Thoracic aorta (tissue), 2 donors: ENCODE data around the gene RAD23A. TPM values are rescaled to one million over a fixed set of nuclear protein-coding genes. Genes with fewer than 3 reads are reported as not detected.
"Not testable (repeated sequence)": the region's sequence is repeated elsewhere in the genome, so short reads cannot be mapped to it uniquely, and the experiment has no call there.

Source experiments
- ATAC-seq: fragments of 150-250 bp; one replicate; pipeline ENCODE4 v1.8.0; 2017; ENCODE audit warnings: low read depth; ENCODE audit not compliant: insufficient number of reproducible peaks, low FRiP score
- DNase-seq: peaks from one replicate; pipeline ENCODE4 v3.0.0-alpha.2; 2020; ENCODE audit warnings: low spot score
- H3K27ac ChIP-seq, 2 donors: fragments of 200-600 bp; sonication (generic); 1 replicate in 1 of 2; 2 replicates in 1 of 2; pipeline ENCODE4 v1.5.1; 2016; ENCODE audit warnings: mild to moderate bottlenecking in 2 of 2, moderate library complexity in 2 of 2
- H3K27me3 ChIP-seq: fragments of 200-600 bp; sonication (generic); replicated peaks from 2 replicates; pipeline ENCODE4 v1.6.0; 2016; ENCODE audit warnings: mild to moderate bottlenecking; ENCODE audit not compliant: insufficient read depth
- H3K36me3 ChIP-seq: fragments of 200-600 bp; sonication (generic); one replicate; pipeline ENCODE4 v1.5.1; 2016
- H3K4me1 ChIP-seq, 2 donors: fragments of 200-600 bp; sonication (generic); 1 replicate in 1 of 2; 2 replicates in 1 of 2; pipeline versions ENCODE4 v1.5.1 to v1.6.0; 2016; ENCODE audit warnings: low read depth in 2 of 2, mild to moderate bottlenecking in 1 of 2; ENCODE audit not compliant: control insufficient read depth in 1 of 2
- H3K4me3 ChIP-seq: fragments of 200-600 bp; sonication (generic); 2 replicates; pipeline ENCODE4 v1.5.1; 2016; ENCODE audit warnings: mild to moderate bottlenecking
- H3K9me3 ChIP-seq: fragments of 200-600 bp; sonication (generic); 2 replicates; pipeline ENCODE4 v1.5.1; 2016
- total RNA-seq, 2 donors: library from RNA; depleted of rRNA; stranded (reverse); fragments of >200 nt; gene quantifications; one replicate each; pipeline versions ENCODE4 v1.1.0 to v1.2.3, GENCODE V29; 2016
- TF ChIP-seq, protein P1 (sequence below): fragments of 200-600 bp; sonication (generic); IDR thresholded peaks from one replicate; pipeline ENCODE4 v1.5.1; 2019; ENCODE audit warnings: antibody characterized with exemption

RAD23A gene
- total RNA-seq, 2 donors from 2014 or later = 116 to 130 TPM

DNA sequence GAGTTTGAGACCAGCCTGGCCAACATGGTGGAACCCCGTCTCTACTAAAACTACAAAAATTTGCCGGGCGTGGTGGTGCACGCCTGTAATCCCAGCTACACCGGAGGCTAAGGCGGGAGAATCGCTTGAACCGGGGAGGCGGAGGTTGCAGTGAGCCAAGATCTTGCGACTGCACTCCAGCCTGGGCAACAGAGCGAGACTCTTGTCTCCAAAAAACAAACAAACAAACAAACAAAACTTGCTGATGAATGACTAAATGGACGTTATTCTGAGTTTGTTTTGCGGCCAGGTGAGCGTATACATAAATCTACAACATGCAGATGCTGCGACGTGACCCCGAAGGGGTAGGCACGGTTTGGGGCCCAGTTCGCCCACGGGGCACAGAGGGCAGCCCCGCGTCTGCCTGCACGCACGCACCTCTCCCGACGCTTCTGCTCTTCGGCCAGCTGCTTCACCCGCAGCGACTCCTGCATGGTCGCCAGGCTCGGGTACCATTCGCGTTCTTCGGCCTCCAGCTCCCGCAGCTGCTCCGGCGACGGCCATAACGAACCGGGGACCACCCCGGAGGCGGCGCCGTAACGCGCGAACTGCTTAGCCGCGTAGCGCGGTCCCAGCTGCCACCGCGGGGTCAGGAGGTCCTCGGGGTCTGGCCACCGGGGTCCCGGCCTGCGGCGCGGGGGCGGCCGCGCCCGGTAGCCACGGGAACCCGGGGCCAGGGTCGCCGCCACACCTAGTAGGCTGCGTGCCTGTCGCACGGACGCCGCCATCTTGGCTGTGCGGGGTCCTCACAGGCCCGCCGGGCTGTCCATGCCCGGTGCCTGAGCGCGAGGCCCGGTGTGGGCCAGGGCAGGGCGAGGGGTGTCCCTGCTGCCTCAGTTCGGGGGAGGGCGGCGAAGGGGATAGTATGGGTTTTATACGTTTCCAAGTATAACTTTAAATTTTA lies 11.1 kb downstream of the RAD23A start, which contains the start of gene GADD45GIP1:
Gene GADD45GIP1, minus strand, starts transcription at position 778 of the 943 bp plus-strand sequence. Its CDS starts 11 bp downstream, at position 767.
- DNase-seq = no peak
- Histone ChIP-seq H3K27me3 (no peaks in the 10 kb centered on the region), H3K27ac (peak within 1 kb of the TSS; percentile 92 to 95), H3K4me1 (peaks cover 19 to 46% of the 10 kb centered on the region in 2 donors), H3K9me3 (no peaks in the 10 kb centered on the region), H3K36me3 (peaks cover 9% of the 10 kb centered on the region), H3K4me3 (peak within 1 kb of the TSS; percentile 96)
- TF ChIP-seq, protein P1, sequence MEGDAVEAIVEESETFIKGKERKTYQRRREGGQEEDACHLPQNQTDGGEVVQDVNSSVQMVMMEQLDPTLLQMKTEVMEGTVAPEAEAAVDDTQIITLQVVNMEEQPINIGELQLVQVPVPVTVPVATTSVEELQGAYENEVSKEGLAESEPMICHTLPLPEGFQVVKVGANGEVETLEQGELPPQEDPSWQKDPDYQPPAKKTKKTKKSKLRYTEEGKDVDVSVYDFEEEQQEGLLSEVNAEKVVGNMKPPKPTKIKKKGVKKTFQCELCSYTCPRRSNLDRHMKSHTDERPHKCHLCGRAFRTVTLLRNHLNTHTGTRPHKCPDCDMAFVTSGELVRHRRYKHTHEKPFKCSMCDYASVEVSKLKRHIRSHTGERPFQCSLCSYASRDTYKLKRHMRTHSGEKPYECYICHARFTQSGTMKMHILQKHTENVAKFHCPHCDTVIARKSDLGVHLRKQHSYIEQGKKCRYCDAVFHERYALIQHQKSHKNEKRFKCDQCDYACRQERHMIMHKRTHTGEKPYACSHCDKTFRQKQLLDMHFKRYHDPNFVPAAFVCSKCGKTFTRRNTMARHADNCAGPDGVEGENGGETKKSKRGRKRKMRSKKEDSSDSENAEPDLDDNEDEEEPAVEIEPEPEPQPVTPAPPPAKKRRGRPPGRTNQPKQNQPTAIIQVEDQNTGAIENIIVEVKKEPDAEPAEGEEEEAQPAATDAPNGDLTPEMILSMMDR = no peak
- ATAC-seq = no peak

DNA sequence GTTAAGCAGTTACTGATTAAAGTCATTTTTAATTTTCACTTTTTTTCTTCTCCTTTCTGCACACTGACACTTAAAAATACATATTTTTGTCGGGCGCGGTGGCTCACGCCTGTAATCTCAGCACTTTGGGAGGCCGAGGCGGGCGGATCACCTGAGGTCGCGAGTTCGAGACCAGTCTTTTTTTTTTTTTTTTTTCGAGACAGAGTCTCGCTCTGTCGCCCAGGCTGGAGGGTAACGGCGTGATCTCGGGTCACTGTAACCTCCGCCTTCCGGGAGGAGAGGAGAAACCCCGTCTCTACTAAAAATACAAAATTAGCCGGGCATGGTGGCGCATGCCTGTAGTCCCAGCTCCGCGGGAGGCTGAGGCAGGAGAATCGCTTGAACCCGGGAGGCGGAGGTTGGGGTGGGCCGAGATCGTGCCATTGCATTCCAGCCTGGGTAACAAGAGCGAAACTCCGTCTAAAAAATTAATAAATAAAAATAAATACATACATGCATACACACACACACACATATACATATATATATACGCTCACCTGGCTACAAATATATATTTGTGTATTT lies 11.8 kb downstream of the RAD23A start:
- ATAC-seq, H3K27me3 ChIP-seq, H3K9me3 ChIP-seq, DNase-seq, H3K36me3 ChIP-seq: not testable (repeated sequence)
- H3K27ac ChIP-seq = peak overlapping the region; percentile 92 to 95
- peak overlapping the region; percentile 96 for H3K4me3 ChIP-seq
- H3K4me1 ChIP-seq = peaks cover 15 to 38% of the 10 kb centered on the region in 2 donors

DNA sequence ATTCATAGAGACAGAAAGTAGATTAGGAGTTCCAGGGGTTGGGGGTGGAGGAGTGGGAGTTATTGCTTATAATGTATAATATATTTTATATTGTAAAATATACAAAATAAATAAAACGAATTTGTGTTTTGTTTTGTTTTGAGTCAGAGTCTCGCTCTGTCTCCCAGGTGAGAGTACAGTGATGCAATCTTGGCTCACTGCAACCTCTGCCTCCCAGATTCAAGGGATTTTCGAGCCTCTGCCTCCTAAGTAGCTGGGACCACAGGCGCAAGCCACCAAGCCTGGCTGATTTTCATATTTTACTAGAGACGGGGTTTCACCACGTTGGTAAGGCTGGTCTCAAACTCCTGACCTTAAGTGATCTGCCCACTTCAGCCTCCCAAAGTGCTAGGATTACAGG lies 13.8 kb downstream of the RAD23A start:
- peaks cover 6 to 20% of the 10 kb centered on the region in 2 donors for H3K4me1 ChIP-seq
- no peaks in the 10 kb centered on the region for H3K9me3 ChIP-seq
- no peak overlapping the region for H3K27ac ChIP-seq
- H3K27me3 ChIP-seq = no peaks in the 10 kb centered on the region
- DNase-seq (no peak), ATAC-seq (no peak)
- TF ChIP-seq, protein P1 = no peak
- no peaks in the 10 kb centered on the region for H3K36me3 ChIP-seq
- no peak overlapping the region for H3K4me3 ChIP-seq

DNA sequence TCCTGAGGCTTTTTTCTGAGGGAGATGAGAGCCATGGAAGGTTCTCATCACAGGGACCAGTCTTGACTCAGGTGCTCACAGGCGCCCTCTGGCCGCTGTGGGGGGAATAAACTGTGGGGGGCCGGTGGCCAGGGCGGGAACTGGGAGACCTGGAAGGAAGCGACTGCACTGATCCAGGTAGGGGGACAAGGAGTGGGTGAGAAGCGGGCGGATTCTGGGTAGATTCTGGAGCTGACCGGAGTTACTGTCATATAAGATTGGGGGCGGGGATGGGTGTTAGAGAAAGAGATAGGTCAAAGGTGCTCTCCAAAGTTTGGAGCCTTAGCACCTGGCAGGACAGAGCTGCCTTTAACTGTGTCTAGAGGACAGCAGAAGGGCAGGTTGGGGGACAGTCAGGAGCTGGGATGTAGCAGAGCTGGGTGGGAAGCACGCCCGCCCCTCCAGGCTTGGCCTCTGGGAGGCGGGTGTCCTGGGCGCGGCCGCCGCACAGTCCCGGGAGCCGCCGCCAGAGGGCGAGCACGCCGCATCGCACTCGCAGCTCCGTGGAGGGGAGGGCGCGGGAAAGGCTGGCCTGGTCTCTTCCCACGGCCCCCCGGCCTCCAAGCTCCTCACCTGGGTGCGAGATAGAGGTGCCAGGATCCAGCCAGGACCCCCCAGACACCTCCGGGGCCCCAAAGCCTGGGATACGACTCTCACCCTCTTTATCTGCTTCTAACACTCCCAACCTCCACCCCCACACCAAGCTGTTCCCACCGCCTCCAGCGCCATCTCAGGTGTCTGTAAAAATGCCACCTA lies 19.6 kb downstream of the RAD23A start:
- peaks cover 0 to 9% of the 10 kb centered on the region in 2 donors for H3K4me1 ChIP-seq
- no peaks in the 10 kb centered on the region for H3K27me3 ChIP-seq
- H3K9me3 ChIP-seq = no peaks in the 10 kb centered on the region
- peak; percentile 49 for DNase-seq
- TF ChIP-seq, protein P1 = peak; percentile 97
- peak overlapping the region; percentile 77 for H3K4me3 ChIP-seq
- no peaks in the 10 kb centered on the region for H3K36me3 ChIP-seq
- H3K27ac ChIP-seq = peak overlapping the region in 1 of 2 donors; percentile 38
- ATAC-seq = peak; percentile 76

DNA sequence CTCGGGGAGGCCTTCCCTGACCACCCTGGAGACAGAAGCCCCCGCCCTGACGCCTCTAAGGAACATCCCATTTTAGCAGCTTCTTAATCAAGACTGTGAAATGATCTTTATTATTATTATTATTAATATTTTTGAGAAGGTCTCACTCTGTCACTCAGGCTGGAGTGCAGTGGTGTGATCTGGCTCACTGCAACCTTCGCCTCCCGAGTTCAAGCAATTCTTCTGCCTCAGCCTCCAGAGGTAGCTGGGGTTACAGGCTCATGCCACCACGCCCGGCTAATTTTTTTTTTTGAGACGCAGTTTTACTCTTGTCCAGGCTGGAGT lies 20.1 kb downstream of the RAD23A start:
- DNase-seq (no peak), ATAC-seq (no peak)
- H3K9me3 ChIP-seq = no peaks in the 10 kb centered on the region
- H3K27ac ChIP-seq = peak overlapping the region in 1 of 2 donors; percentile 38
- H3K36me3 ChIP-seq = no peaks in the 10 kb centered on the region
- peaks cover 0 to 9% of the 10 kb centered on the region in 2 donors for H3K4me1 ChIP-seq
- peak overlapping the region; percentile 77 for H3K4me3 ChIP-seq
- TF ChIP-seq, protein P1 = no peak
- no peaks in the 10 kb centered on the region for H3K27me3 ChIP-seq
